GM21619 (cell line): ENCODE data around the gene RAB43.

Source experiments
- ATAC-seq: cut with Tn5 transposase; IDR thresholded peaks from one replicate; pipeline ENCODE4 v1.9.1; 2021; ENCODE audit not compliant: unreplicated experiment

RAB43 gene

DNA sequence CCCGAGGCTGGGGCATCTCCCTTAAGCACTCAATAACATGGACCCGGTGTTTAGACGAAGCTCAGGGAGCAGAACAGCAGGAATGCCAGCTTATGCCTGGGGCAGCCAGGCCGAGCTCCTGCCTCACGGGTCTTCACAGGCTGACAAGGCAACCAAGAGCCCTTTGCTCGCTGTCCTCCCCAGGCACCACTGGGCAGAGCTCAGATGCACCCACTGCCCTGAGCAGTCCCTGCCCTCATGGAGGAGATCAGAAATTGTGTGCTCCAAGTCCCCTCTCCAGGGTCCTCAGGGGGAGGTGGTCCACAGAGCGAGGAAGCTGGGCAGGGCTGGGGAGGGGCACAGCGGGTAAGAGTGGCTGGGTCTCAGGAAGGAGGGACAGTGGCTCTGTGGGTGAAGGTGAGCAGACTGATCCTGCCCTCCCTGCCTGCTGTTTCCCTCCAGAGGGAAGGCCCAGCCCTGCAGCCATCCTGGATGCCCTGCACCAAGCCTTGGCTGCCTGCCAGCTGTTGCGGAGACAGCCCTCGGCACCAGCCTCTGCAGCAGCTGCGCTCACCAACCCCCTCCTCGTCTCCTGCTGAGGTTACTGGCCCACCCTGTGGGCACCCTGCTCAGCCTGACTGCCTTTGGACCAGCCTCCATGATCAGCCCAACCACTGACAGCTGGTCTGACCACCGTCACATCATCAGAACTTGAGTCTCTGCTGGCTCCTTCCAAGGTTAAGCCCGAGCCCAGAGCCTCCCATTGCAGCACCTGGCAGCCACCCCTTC, 82.1 kb downstream of the RAB43 start:
- ATAC-seq, result no peak

DNA sequence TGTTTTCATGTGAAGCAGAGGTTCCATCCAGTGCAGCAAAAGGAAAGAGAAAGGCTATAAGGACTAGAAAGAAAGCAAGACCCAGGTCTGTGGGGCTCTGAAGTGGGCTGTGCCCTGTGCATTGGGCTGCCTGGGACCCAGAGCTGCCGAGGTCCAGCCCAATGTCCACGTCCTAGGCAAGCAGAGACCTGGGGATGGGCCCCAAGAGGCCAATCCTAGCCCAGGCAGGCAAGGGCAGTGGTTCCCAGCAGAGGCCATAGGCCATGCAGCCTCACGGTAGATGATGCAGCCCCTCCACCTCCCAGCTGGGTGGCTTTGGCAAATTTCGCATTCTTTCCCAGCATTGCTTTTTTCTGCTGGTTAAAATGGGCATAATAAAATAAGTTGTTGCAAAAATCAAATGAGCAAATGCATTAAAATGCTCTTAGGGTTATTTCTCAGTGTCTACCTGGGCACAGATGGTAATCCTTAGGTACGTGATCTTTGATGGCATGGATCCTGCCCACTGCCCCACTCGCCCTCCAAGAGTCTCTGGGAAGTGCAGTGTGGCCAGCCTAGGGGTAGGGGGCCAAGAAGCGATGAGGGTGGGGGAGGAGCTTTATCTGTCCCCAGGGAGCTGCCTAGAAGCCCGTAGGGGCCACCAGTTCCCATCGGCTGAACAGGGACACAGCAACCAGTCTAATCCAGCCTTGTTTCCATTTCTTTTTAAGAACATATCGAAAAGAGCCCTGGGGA, 83.3 kb downstream of the RAB43 start:
- no peak for ATAC-seq
